ENCODE results near the gene FOSL1. TPM values are rescaled to one million over a fixed set of nuclear protein-coding genes. Genes with fewer than 3 reads are reported as not detected.
A peak's percentile ranks its signal among the peaks of the same experiment; 100 is the strongest.

The FOSL1 gene
- total and polyA plus RNA-seq, 2 of the 13 experiments (the other 11 are each of a cell fraction or from before 2014, with no cell fraction given), result 4.0 to 4.1 TPM

DNA sequence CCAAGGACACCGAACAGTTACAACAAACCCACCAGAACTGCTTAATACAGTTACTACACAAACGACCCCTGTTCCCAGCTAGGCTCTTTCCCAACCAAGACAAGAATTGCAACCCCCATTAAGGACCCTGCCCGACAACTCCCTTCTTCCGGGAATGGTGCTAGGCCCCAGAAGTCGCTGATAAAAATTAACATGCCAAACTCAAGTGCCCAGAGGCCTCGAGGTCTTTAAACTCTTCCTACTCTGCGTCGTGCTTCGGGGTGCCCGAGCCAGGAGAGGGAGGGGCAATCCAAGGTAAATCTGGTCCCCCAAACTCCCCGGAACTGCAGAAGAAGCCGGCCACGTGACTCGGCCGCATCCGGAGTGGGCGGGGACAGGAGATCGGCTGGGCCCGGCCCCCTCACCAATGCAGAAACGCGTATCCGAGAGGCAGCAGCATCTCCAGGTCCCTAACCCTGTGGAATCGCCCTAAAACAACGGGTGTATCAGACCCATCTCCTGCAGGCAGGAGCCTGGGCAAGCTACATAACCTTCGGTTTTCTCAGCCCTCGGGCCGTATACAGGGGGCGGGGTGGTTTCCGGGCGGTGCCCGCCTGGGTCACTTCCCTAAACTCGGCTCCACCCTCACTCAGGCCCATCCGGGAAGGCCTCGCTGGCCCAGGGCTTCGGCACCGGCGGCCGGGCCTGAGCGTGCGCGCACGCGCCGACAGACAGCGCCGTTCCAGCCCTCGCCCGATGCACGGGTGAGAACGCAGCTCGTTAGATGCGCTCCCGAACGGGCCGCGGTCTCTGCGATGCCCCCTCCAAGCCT, 43.3 kb downstream of the FOSL1 start (continued):
- TF ChIP-seq, protein P1, sequence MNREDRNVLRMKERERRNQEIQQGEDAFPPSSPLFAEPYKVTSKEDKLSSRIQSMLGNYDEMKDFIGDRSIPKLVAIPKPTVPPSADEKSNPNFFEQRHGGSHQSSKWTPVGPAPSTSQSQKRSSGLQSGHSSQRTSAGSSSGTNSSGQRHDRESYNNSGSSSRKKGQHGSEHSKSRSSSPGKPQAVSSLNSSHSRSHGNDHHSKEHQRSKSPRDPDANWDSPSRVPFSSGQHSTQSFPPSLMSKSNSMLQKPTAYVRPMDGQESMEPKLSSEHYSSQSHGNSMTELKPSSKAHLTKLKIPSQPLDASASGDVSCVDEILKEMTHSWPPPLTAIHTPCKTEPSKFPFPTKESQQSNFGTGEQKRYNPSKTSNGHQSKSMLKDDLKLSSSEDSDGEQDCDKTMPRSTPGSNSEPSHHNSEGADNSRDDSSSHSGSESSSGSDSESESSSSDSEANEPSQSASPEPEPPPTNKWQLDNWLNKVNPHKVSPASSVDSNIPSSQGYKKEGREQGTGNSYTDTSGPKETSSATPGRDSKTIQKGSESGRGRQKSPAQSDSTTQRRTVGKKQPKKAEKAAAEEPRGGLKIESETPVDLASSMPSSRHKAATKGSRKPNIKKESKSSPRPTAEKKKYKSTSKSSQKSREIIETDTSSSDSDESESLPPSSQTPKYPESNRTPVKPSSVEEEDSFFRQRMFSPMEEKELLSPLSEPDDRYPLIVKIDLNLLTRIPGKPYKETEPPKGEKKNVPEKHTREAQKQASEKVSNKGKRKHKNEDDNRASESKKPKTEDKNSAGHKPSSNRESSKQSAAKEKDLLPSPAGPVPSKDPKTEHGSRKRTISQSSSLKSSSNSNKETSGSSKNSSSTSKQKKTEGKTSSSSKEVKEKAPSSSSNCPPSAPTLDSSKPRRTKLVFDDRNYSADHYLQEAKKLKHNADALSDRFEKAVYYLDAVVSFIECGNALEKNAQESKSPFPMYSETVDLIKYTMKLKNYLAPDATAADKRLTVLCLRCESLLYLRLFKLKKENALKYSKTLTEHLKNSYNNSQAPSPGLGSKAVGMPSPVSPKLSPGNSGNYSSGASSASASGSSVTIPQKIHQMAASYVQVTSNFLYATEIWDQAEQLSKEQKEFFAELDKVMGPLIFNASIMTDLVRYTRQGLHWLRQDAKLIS (CRISPR knock-in tag; IDR thresholded peaks at IDR 0.05), result 0 out of 2 replicates have a peak, but pooled peaks have one; percentile 51
- no peak for TF ChIP-seq SP140L (CRISPR knock-in tag; IDR thresholded peaks at IDR 0.05; ENCODE audit: borderline replicate concordance)
- no peak for TF ChIP-seq MAZ (IDR thresholded peaks at IDR 0.05; ENCODE audit: borderline replicate concordance, low read depth, low read length)
- no peak for TF ChIP-seq MAZ (CRISPR knock-in tag; IDR thresholded peaks at IDR 0.05; ENCODE audit: low read depth)
- peak; percentile 49; the same call in 1 of the 2 replicates for TF ChIP-seq PHF8 (CRISPR knock-in tag; IDR thresholded peaks at IDR 0.05)
- TF ChIP-seq, protein P2, sequence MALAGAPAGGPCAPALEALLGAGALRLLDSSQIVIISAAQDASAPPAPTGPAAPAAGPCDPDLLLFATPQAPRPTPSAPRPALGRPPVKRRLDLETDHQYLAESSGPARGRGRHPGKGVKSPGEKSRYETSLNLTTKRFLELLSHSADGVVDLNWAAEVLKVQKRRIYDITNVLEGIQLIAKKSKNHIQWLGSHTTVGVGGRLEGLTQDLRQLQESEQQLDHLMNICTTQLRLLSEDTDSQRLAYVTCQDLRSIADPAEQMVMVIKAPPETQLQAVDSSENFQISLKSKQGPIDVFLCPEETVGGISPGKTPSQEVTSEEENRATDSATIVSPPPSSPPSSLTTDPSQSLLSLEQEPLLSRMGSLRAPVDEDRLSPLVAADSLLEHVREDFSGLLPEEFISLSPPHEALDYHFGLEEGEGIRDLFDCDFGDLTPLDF (CRISPR knock-in tag; IDR thresholded peaks at IDR 0.05), result peak; percentile 15; the same call in 1 of the 2 replicates
- TF ChIP-seq FOSL1 (CRISPR knock-in tag; IDR thresholded peaks at IDR 0.05; ENCODE audit: borderline replicate concordance), result no peak
- TF ChIP-seq ZNF570 (CRISPR knock-in tag; IDR thresholded peaks at IDR 0.05; ENCODE audit: borderline replicate concordance), result 0 out of 2 replicates have a peak, but pooled peaks have one; percentile 9
- TF ChIP-seq CCAR2 (optimal IDR thresholded peaks at IDR 0.05; ENCODE audit: low read depth, low read length), result no peak
- no peak for TF ChIP-seq RFX5 (IDR thresholded peaks at IDR 0.05; ENCODE audit: low read depth, low read length)
- peak; percentile 71 for TF ChIP-seq DR1 (CRISPR knock-in tag; IDR thresholded peaks at IDR 0.05)
- peak; percentile 84; the same call in 1 of the 2 replicates for TF ChIP-seq KLF9 (CRISPR knock-in tag; IDR thresholded peaks at IDR 0.05; ENCODE audit: low read depth)
- no peak for TF ChIP-seq GATA4 (IDR thresholded peaks at IDR 0.05; ENCODE audit: borderline replicate concordance, low read depth)
- TF ChIP-seq, protein P3, sequence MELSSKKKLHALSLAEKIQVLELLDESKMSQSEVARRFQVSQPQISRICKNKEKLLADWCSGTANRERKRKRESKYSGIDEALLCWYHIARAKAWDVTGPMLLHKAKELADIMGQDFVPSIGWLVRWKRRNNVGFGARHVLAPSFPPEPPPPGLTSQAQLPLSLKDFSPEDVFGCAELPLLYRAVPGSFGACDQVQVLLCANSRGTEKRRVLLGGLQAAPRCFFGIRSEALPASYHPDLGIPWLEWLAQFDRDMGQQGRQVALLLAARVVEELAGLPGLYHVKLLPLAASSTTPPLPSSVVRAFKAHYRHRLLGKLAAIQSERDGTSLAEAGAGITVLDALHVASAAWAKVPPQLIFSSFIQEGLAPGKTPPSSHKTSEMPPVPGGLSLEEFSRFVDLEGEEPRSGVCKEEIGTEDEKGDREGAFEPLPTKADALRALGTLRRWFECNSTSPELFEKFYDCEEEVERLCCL (CRISPR knock-in tag; IDR thresholded peaks at IDR 0.05; ENCODE audit: borderline replicate concordance), result no peak
- TF ChIP-seq, protein P4, sequence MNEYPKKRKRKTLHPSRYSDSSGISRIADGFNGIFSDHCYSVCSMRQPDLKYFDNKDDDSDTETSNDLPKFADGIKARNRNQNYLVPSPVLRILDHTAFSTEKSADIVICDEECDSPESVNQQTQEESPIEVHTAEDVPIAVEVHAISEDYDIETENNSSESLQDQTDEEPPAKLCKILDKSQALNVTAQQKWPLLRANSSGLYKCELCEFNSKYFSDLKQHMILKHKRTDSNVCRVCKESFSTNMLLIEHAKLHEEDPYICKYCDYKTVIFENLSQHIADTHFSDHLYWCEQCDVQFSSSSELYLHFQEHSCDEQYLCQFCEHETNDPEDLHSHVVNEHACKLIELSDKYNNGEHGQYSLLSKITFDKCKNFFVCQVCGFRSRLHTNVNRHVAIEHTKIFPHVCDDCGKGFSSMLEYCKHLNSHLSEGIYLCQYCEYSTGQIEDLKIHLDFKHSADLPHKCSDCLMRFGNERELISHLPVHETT (CRISPR knock-in tag; conservative IDR thresholded peaks at IDR 0.05), result no peak
- TF ChIP-seq TCF7 (IDR thresholded peaks at IDR 0.05; ENCODE audit: low read depth), result no peak
- TF ChIP-seq, protein P5, sequence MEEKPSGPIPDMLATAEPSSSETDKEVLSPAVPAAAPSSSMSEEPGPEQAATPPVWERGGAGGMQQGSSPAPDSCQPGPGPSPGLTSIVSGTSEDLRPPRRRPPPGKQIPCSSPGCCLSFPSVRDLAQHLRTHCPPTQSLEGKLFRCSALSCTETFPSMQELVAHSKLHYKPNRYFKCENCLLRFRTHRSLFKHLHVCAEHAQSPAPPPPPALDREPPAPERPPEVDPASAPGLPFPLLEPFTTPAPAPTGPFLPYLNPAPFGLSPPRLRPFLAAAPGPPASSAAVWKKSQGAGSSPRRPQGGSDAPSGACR (CRISPR knock-in tag; IDR thresholded peaks at IDR 0.05), result no peak
